ENCODE data around the gene NDUFA1.
A peak's percentile ranks its signal among the peaks of the same experiment; 100 is the strongest.
"Not testable (repeated sequence)": the region's sequence is repeated elsewhere in the genome, so short reads cannot be mapped to it uniquely, and the experiment has no call there.

Gene NDUFA1

GRCh38 chrX:119871599-119872395 is at the start of gene NDUFA1, which contains the start of gene RNF113A:
Gene NDUFA1, plus strand, starts transcription at chrX:119871832. Its CDS starts 80 bp downstream, at chrX:119871912.
Gene RNF113A, minus strand, starts transcription at chrX:119871733. Its CDS starts 120 bp downstream, at chrX:119871613.
- DNase-seq (ENCODE audit: low spot score): peak; percentile 86

- not testable (repeated sequence) for DNase-seq (ENCODE audit: low spot score)
Observed at GRCh38 chrX:119824221-119824620, 47.4 kb upstream of the NDUFA1 start.

DNA sequence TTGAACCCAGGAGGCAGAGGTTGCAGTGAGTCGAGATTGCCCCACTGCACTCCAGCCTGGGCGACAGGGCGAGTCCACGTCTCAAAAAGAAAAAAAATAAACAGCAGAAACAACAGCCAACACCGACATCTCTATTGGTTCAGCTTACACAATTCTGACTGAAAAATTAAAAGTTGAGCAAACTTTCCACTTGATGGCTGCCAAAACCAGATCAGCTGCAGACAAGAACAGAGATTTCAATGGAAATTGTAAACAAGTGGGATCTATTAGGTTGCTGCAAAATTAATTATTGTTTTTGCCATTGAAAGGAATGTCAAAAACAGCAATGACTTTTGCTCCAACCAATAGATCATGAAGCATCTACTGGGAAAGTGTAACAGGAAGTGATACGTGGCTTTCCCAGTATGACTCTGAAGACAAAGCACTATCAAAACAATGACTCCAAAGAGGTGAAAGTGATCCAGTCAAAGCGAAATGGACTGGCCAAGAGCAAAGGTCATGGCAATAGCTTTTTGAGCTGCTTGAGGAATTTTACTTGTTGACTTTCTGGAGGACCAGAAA is 45.2 kb upstream of the NDUFA1 start:
- DNase-seq (ENCODE audit: low spot score): no peak

DNA sequence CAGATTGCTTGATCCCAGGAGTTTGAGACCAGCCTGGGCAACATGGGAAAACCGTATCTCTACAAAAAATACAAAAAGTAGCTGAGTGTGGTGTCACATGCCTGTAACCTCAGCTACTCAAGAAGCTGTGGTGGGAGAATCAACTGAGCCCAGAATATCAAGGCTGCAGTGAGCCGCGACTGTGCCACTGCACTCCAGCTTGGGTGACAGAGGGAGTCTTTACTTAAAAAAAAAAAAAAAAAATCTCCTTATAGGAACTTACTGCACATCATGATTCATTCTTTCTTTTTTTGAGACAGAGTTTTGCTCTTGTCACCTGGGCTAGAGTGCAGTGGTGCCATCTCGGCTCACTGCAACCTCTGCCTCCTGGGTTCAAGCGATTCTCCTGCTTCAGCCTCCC is 43.2 kb upstream of the NDUFA1 start:
- DNase-seq (ENCODE audit: low spot score): no peak

GRCh38 chrX:119833905-119834304 is 37.7 kb upstream of the NDUFA1 start:
- DNase-seq (ENCODE audit: low spot score): no peak

GRCh38 chrX:119852382-119853353 is 19.0 kb upstream of the NDUFA1 start, which contains the start of gene UPF3B:
Gene UPF3B, minus strand, starts transcription at chrX:119852963. Its CDS starts 35 bp downstream, at chrX:119852928.
- DNase-seq (ENCODE audit: low spot score): peak; percentile 95

GRCh38 chrX:119853444-119853843 is 18.2 kb upstream of the NDUFA1 start:
- DNase-seq (ENCODE audit: low spot score): no peak

DNA sequence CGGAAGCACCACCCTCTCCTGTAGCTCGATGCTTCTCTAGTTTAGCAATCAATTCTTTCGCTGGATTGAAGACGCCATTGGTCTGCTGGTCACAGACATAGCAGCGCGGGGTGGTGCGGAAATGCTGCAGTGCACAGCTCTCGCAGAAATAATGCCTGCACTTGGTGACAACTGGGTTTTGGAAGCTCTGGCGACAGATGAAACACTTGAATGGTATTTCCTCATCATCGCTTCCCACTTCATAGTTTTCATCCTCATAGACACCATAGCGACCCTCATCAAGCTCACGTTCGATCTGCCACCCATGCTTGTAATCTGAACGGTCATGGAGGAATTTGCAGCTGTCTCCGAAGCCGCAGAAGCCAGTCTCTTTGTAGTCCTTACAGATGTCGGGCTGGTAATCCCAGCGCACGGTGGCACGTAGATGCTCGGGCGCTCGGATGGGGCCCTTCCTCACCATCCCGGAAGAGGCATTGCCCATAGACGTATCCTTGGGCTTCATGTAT is 953 bp upstream of the NDUFA1 start:
- DNase-seq (ENCODE audit: low spot score): peak; percentile 19

DNA sequence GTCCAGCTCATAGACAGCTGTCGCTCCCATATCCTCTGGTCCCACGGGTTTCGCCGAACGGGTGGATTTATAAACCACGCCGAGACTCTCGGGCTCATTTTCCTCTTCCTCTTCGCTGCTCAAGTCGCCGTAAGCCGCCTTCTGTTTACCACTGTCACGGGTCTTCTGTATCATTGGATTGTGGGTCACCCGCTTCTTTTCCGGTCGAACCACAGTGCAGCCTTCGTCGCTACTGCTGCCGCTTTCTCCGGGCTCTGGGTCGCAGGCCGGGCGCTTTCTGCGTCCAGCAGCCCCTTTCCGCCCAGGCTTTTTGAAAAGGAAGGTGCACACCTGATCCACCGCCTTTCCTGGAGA is 410 bp upstream of the NDUFA1 start:
- DNase-seq (ENCODE audit: low spot score): peak; percentile 33

DNA sequence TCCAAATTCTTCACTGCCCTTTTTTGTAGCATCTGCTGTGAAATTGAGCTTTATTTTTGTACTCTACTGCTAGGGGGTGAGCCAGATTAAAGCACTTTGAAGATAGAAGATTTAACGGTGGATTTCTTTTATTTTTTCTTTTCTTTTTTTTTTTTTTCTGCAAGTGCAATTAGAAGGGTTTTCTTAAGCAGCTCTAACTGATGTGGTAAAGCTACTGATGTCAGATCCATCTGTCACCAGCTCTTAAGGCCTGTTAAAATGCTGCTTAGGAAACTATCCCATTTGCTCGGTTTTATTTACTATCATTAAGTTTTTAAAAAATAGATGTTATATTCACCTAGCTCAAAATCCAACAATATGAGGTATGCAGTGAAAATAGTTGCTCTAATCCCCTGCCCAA is 7.1 kb downstream of the NDUFA1 start:
- DNase-seq (ENCODE audit: low spot score): no peak

DNA sequence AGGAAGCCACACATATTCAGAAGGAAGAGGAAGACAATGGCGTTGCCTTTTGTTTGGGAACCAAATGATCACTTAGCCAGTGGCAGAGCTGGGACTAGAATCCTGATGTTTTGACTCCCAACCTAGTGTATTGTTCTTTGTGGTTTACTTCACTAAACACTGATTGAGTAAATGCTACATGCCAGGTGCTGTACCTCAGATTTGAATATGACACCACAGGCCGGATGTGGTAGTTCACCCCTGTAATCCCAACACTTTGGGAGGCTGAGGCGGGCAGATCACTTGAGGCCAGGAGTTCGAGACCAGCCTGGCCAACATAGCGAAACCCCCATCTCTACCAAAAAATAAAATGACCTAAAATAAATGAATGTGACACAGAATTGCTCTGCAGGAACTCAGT is 8.4 kb downstream of the NDUFA1 start:
- peak; percentile 13 for DNase-seq (ENCODE audit: low spot score)

GRCh38 chrX:119880552-119881437 is 9.2 kb downstream of the NDUFA1 start:
- peak; percentile 43 for DNase-seq (ENCODE audit: low spot score)

GRCh38 chrX:119885554-119886428 is 14.2 kb downstream of the NDUFA1 start:
- DNase-seq (ENCODE audit: low spot score): peak; percentile 53

GRCh38 chrX:119887721-119888425 is 16.2 kb downstream of the NDUFA1 start:
- DNase-seq (ENCODE audit: low spot score): peak; percentile 50

DNA sequence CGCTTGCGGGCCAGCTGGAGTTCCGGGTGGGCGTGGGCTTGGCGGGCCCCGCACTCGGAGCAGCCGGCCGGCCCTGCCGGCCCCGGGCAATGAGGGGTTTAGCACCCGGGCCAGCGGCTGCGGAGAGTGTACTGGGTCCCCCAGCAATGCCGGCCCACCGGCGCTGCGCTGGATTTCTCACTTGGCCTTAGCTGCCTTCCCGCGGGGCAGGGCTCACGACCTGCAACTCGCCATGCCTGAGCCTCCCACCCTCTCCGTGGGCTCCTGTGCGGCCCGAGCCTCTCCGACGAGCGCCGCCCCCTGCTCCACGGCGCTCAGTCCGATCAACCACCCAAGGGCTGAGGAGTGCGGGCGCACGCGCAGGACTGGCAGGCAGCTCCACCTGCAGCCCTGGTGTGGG is 19.0 kb downstream of the NDUFA1 start:
- DNase-seq (ENCODE audit: low spot score): not testable (repeated sequence)

DNA sequence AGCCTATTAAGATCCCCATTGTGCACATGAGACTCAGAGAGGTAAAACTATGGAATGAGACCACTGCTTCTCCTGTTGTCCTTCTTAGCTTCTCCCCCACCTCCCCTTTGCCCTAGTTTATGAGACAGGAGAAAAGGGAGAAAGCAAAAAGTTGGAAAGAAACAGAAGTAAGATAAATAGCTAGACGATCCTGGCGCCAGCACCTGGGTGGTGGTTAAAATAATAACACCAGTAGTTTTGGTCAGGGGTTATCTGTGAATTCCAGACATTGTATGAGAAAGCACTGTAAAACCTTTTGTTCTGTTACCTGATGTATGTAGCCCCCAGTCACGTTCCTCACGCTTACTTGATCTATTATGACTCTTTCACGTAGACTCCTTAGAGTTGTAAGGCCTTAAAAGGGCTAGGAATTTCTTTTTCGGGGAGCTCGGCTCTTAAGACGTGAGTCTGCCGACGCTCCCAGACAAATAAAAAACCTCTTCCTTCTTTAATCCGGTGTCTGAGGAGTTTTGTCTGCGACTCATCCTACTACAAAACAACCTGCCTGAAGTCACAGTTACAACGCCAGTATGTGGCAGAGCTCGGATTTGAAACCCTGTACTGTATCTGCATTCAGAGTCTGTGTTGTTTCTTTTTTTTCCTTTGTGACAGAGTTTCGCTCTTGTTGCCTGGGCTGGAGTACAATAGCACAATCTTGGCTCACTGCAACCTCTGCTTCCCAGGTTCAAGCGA is 20.5 kb downstream of the NDUFA1 start:
- not testable (repeated sequence) for DNase-seq (ENCODE audit: low spot score)

- no peak for DNase-seq (ENCODE audit: low spot score)
Observed at GRCh38 chrX:119895843-119896326, 24.3 kb downstream of the NDUFA1 start, which contains the start of gene AKAP14. Gene AKAP14, plus strand, starts transcription at chrX:119895893. Its CDS starts 7,331 bp downstream, at chrX:119903224.

DNA sequence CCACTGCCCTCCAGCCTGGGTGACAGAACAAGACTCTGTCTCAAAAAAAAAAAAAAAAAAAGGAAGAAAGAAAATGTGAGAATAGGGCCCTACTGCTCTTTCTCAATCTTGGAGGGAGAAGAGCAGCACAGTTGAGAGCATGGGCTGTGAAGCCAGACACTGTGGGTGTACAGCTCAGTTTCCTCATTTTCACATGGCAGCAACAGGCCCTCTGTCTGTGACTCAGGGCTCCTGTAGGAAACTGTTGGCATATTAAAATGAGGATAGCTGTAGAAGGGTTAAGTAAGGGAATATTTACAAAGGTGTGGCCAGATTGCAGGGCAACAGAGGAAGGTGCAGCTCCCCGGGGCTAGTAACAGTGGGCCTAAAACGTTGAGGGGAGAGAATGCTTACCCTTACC is 27.5 kb downstream of the NDUFA1 start:
- no peak for DNase-seq (ENCODE audit: low spot score)

All from CD4-positive, alpha-beta T cell treated with Interleukin-15 for 4 hours (primary cell).